Measurements from ENCODE around the gene COL15A1.

DNA sequence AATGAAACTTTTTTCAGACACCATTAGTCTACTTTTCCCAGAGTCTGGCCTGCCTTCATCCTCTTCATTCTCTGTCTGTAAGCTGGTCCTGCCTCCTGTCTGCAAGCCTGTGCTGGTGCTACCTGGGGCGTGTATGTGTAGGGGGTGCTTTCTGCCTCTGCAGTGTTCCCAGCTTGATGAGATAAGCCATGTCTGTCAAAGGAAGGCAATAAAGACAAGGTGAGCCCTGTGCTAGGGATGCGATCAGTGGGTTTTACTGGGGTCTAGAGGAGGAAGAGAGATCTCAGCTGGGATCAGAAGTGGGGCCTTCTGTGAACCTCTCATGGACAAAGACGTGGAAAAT is 83.2 kb downstream of the COL15A1 start:
- TF ChIP-seq, protein P1, sequence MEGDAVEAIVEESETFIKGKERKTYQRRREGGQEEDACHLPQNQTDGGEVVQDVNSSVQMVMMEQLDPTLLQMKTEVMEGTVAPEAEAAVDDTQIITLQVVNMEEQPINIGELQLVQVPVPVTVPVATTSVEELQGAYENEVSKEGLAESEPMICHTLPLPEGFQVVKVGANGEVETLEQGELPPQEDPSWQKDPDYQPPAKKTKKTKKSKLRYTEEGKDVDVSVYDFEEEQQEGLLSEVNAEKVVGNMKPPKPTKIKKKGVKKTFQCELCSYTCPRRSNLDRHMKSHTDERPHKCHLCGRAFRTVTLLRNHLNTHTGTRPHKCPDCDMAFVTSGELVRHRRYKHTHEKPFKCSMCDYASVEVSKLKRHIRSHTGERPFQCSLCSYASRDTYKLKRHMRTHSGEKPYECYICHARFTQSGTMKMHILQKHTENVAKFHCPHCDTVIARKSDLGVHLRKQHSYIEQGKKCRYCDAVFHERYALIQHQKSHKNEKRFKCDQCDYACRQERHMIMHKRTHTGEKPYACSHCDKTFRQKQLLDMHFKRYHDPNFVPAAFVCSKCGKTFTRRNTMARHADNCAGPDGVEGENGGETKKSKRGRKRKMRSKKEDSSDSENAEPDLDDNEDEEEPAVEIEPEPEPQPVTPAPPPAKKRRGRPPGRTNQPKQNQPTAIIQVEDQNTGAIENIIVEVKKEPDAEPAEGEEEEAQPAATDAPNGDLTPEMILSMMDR (IDR thresholded peaks at IDR 0.05): no peak
- no peak for TF ChIP-seq POLR2A (IDR thresholded peaks at IDR 0.05; ENCODE audit: low read depth)
- TF ChIP-seq EP300 (IDR thresholded peaks at IDR 0.05): no peak

Measured in esophagus muscularis mucosa (tissue), 4 donors.